Stomach (tissue), 9 donors: ENCODE measurements around the gene MIA. TPM values are rescaled to one million over a fixed set of nuclear protein-coding genes. Genes with fewer than 3 reads are reported as not detected.
A peak's percentile ranks its signal among the peaks of the same experiment; 100 is the strongest.

Experiments used
- DNase-seq, 2 donors: peaks; one replicate each; pipeline versions ENCODE4 v3.0.0 to v3.0.0-alpha.2; 2013 to 2019
- H3K27ac ChIP-seq, 5 donors: fragments of 200-600 bp in 4 of 5; sonication (generic) in 4 of 5; one replicate each; pipeline ENCODE4 v1.5.1; 2013 to 2019; ENCODE audit warnings: mild to moderate bottlenecking in 1 of 5, moderate library complexity in 1 of 5
- H3K27me3 ChIP-seq, 3 donors: fragments of 200-600 bp; sonication (generic); one replicate each; pipeline ENCODE4 v1.5.1; 2017 to 2019; ENCODE audit warnings: mixed run types in 1 of 3
- H3K36me3 ChIP-seq, 4 donors: fragments of 200-600 bp; sonication (generic); 1 replicate in 3 of 4; 2 replicates in 1 of 4; pipeline ENCODE4 v1.5.1; 2016 to 2019
- H3K4me1 ChIP-seq, 4 donors: fragments of 200-600 bp; sonication (generic); one replicate each; pipeline ENCODE4 v1.5.1; 2016 to 2019
- H3K4me3 ChIP-seq, 4 donors: fragments of 200-600 bp; sonication (generic) in 3 of 4; one replicate each; pipeline ENCODE4 v1.5.1; 2016 to 2019; ENCODE audit warnings: mild to moderate bottlenecking in 1 of 4
- H3K9me3 ChIP-seq, 4 donors: fragments of 200-600 bp; sonication (generic); one replicate each; pipeline ENCODE4 v1.5.1; 2016 to 2019
- EP300 ChIP-seq: sonication (generic); formaldehyde crosslinking; IDR thresholded peaks from one replicate; pipeline ENCODE4 v1.6.1; 2017; ENCODE audit warnings: antibody characterized with exemption
- POLR2A ChIP-seq, 4 donors: fragments of 450-650 bp; IDR thresholded peaks; one replicate each; pipeline ENCODE4 v1.6.1; 2016; ENCODE audit warnings: antibody characterized with exemption in 4 of 4, control low read depth in 2 of 4, mild to moderate bottlenecking in 1 of 4, moderate library complexity in 1 of 4
- POLR2AphosphoS5 ChIP-seq, 3 donors: sonication (generic); formaldehyde crosslinking; IDR thresholded peaks; one replicate each; pipeline ENCODE4 v1.6.1; 2016; ENCODE audit warnings: antibody characterized with exemption in 3 of 3
- WGBS, 5 donors: extraction: QIAGEN DNeasy Blood & Tissue Kit in 3 of 5; methylation state at CpG; one replicate each; pipeline versions ENCODE4 v1.1.5 to v1.1.7; 2013 to 2018; 5-methylcytosine and 5-hydroxymethylcytosine counted together
- intact Hi-C: fragments of 100-400 bp; cut with DNase I; formaldehyde crosslinking; loops from one replicate; pipeline ENCODE4 v1.15.1; 2023; ENCODE audit warnings: low total_unique reads
- polyA plus RNA-seq, 3 donors: library from polyadenylated mRNA; stranded (reverse); fragments of 200-250 nt; gene quantifications; one replicate each; pipeline ENCODE4 v1.2.3, GENCODE V29; 2013
- total RNA-seq, 5 donors: library from RNA; depleted of rRNA; stranded (reverse); fragments of >200 nt; gene quantifications; one replicate each; pipeline versions ENCODE4 v1.1.0 to v1.2.3, GENCODE V29; 2014 to 2016
- TF ChIP-seq, protein P1 (sequence below), 7 experiments: fragments of 450-650 bp in 4 of 7; fragments of 200-600 bp in 3 of 7; sonication (generic) in 3 of 7; IDR thresholded peaks; one replicate each; pipeline ENCODE4 v1.5.1; 2016 to 2019; ENCODE audit warnings: antibody characterized with exemption in 7 of 7, control low read depth in 2 of 7, mild to moderate bottlenecking in 1 of 7
- donor health status: healthy with polysubstance abuse.
- donor health status: Bipolar disorder and iron deficiency.
- donor health status: healthy.

MIA gene
- total and polyA plus RNA-seq, 8 donors, result 2.8 to 10.1 (median 5.5) TPM; not detected in 4

DNA sequence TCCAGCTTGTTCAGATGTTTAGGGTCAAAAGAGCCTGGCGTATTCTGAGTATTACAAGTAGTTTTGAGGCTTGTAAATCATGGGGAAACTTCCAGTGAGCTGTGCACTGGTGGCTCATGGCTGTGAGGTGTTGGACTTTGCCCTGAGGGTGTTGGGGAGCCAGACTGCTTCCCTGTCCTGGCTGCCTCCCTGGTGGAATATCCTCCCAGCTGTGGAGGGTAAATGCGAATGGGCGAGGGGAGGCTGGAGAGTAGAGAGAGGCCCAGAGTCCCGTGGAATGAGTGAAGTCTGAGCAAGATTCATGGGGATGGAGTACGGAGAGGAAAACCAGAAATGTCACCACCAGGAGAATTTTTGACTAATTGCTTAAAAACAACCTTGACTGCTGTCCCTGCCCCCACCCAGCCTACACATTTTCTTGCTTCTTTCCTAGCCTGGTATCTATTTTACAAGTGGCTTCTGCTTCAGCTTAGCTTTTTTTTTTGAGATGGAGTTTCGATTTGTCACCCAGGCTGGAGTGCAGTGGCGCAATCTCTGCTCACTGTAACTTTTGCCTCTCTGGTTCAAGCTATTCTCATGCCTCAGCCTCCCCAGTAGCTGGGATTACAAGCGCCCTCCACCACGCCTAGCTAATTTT, 20.6 kb upstream of the MIA start:
- WGBS, 5 donors, result 52 to 58% (median 53%) methylated on average over 9 of the region's 9 CpGs
- Histone ChIP-seq H3K27me3 (no peaks in the 10 kb centered on the region), H3K9me3 (no peaks in the 10 kb centered on the region), H3K4me3 (peak overlapping the region in 3 of 4 donors; percentile 9 to 38 (median 22)), H3K4me1 (peaks cover 30 to 61% (median 58%) of the 10 kb centered on the region in 4 donors), H3K36me3 (peaks cover 29 to 48% (median 45%) of the 10 kb centered on the region in 4 donors), H3K27ac (peak overlapping the region; percentile 48 to 86 (median 72))
- intact Hi-C loops, result no loop called here
- TF ChIP-seq, protein P1, sequence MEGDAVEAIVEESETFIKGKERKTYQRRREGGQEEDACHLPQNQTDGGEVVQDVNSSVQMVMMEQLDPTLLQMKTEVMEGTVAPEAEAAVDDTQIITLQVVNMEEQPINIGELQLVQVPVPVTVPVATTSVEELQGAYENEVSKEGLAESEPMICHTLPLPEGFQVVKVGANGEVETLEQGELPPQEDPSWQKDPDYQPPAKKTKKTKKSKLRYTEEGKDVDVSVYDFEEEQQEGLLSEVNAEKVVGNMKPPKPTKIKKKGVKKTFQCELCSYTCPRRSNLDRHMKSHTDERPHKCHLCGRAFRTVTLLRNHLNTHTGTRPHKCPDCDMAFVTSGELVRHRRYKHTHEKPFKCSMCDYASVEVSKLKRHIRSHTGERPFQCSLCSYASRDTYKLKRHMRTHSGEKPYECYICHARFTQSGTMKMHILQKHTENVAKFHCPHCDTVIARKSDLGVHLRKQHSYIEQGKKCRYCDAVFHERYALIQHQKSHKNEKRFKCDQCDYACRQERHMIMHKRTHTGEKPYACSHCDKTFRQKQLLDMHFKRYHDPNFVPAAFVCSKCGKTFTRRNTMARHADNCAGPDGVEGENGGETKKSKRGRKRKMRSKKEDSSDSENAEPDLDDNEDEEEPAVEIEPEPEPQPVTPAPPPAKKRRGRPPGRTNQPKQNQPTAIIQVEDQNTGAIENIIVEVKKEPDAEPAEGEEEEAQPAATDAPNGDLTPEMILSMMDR (IDR thresholded peaks at IDR 0.05), result no peak
- TF ChIP-seq POLR2A (IDR thresholded peaks at IDR 0.05) (no peak), POLR2AphosphoS5 (IDR thresholded peaks at IDR 0.05) (peak in 1 of 3 donors; percentile 6)
- DNase-seq, result peak; percentile 60 to 76

DNA sequence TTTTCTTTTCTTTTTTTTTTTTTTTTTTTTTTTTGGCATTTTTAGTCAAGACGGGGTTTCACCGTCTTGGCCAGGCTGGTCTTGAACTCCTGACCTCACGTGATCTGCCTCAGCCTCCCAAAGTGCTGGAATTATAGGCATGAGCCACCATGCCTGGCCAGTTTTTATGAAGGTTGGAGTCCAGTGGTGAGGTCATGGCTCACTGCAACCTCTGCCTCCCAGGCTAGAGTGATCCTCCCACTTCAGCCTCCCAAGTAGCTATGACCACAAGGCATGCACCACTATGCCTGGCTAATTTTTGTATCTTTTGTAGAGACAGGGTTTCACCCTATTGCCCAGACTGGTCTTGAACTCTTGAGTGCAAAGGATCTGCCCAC, 20.1 kb upstream of the MIA start:
- H3K27ac ChIP-seq, result peak overlapping the region in 3 of 5 donors; percentile 72 to 86 (median 77)
- TF ChIP-seq POLR2A (IDR thresholded peaks at IDR 0.05), result no peak
- TF ChIP-seq EP300, result no peak
- TF ChIP-seq POLR2AphosphoS5 (IDR thresholded peaks at IDR 0.05), result no peak
- TF ChIP-seq, protein P1 (IDR thresholded peaks at IDR 0.05), result no peak
- peaks cover 29 to 58% (median 55%) of the 10 kb centered on the region in 4 donors for H3K4me1 ChIP-seq
- intact Hi-C loops, result no loop called here
- peak overlapping the region in 1 of 4 donors; percentile 38 for H3K4me3 ChIP-seq
- H3K9me3 ChIP-seq, result no peaks in the 10 kb centered on the region
- DNase-seq, result no peak
- no peaks in the 10 kb centered on the region for H3K27me3 ChIP-seq
- WGBS, 5 donors, result 77 to 92% (median 87%) methylated on average over 3 of the region's 3 CpGs
- peaks cover 34 to 53% (median 50%) of the 10 kb centered on the region in 4 donors for H3K36me3 ChIP-seq

DNA sequence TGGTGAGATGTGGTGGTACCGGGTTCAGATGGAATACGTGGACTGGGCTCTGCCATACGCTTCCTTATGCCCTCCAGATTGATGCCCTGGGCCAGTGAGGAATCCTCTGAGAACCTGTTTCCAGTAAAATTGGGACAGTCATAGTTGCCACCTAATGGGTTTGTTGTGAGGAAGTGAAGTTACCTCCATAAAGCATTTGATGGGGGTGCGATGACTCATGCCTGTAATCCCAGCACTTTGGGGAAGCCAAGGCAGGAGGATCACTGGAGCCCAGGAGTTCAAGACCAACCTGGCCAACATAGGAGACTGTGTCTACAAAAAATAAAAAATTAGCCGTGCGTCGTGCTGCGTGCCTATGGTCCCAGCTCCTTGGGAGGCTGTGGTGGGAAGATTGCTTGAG, 19.5 kb upstream of the MIA start:
- H3K4me1 ChIP-seq, result peaks cover 29 to 58% (median 55%) of the 10 kb centered on the region in 4 donors
- H3K4me3 ChIP-seq, result peak overlapping the region in 1 of 4 donors; percentile 38
- peaks cover 40 to 58% (median 55%) of the 10 kb centered on the region in 4 donors for H3K36me3 ChIP-seq

DNA sequence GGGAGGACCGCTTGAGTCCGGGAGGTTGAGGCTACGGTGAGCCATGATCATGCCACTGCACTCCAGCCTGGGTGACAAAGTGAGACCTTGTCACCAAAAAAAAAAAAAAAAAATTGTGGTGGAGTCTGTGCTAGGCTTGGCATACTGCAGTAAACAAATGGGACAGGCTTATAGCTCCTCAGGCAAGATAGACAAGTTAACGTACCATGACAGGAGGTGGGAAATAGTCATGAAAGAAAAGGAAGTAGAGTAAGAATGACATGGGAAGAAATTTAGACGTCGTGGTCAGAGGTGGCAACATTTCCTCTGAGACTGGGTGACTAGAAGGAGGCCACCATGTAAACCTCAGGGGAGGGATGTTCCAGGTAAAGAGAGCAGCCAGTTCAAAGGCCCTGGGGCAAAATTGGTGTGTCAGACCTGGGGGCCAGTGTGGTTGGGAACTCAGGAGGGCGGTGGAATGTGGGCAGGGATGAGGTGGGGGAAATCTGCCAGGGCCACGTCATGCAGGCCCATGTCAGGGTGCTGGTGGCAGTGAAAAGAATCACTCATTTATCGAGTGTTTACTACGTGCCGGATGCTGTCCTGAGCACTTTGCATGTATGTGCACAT, 18.7 kb upstream of the MIA start:
- Histone ChIP-seq H3K36me3 (peaks cover 47 to 66% (median 64%) of the 10 kb centered on the region in 4 donors), H3K27me3 (no peaks in the 10 kb centered on the region), H3K4me1 (peaks cover 29 to 58% (median 53%) of the 10 kb centered on the region in 4 donors), H3K9me3 (no peaks in the 10 kb centered on the region), H3K4me3 (peak overlapping the region in 1 of 4 donors; percentile 38), H3K27ac (peak overlapping the region in 2 of 5 donors; percentile 17 to 26)
- no peak for DNase-seq
- TF ChIP-seq POLR2A (IDR thresholded peaks at IDR 0.05) (no peak), POLR2AphosphoS5 (IDR thresholded peaks at IDR 0.05) (no peak), EP300 (no peak)
- TF ChIP-seq, protein P1 (IDR thresholded peaks at IDR 0.05), result no peak
- 70 to 85% (median 74%) methylated on average over 10 to 11 of the region's 11 CpGs for WGBS, 5 donors
- intact Hi-C loops, result no loop called here

More for the DNA sequence above, 19.5 kb upstream of the MIA start:
- TF ChIP-seq, protein P1 (IDR thresholded peaks at IDR 0.05), result no peak
- TF ChIP-seq POLR2A (IDR thresholded peaks at IDR 0.05), result no peak
- TF ChIP-seq EP300, result no peak
- no peak for TF ChIP-seq POLR2AphosphoS5 (IDR thresholded peaks at IDR 0.05)
- 95 to 97% (median 96%) methylated on average over 7 to 8 of the region's 8 CpGs for WGBS, 5 donors
- intact Hi-C loops, result no loop called here
- H3K9me3 ChIP-seq, result no peaks in the 10 kb centered on the region
- peak overlapping the region in 1 of 5 donors; percentile 26 for H3K27ac ChIP-seq
- DNase-seq, result no peak
- no peaks in the 10 kb centered on the region for H3K27me3 ChIP-seq
